ENCODE data around the gene TBC1D10A.

- TF ChIP-seq CTCF (conservative IDR thresholded peaks at IDR 0.05 in 1 of 2, IDR thresholded peaks at IDR 0.05 in 1 of 2; ENCODE audit: low read depth in 1 of 2, low read length in 2 of 2): no peak
- TF ChIP-seq EZH2 (IDR thresholded peaks at IDR 0.05; ENCODE audit: low read length, missing control alignments): no peak
Observed at GRCh38 chr22:30373331-30374325, 46.9 kb upstream of the TBC1D10A start.
